HepG2 (cell line): ENCODE data around the gene GAS2L2. TPM values are rescaled to one million over a fixed set of nuclear protein-coding genes. Genes with fewer than 3 reads are reported as not detected.

Source experiments
- AGO1 ChIP-seq: fragments of 200-400 bp; formaldehyde crosslinking; IDR thresholded peaks from 2 replicates; pipeline ENCODE4 v1.6.1; 2017; ENCODE audit warnings: mild to moderate bottlenecking, low read depth, low read length, moderate library complexity; ENCODE audit not compliant: poor library complexity, severe bottlenecking
- ARID4A ChIP-seq: sonication (generic); formaldehyde crosslinking; IDR thresholded peaks from 2 replicates; pipeline ENCODE4 v1.5.0; 2020; ENCODE audit warnings: mild to moderate bottlenecking, missing genetic modification reagents, borderline replicate concordance
- ATF4 ChIP-seq, 2 experiments: fragments of 450-650 bp in 1 of 2; sonication (generic) in 1 of 2; formaldehyde crosslinking; IDR thresholded peaks; 2 replicates each; pipeline versions ENCODE4 v1.5.0 to v1.8.0; 2020 to 2022; ENCODE audit warnings: mild to moderate bottlenecking in 1 of 2, missing genetic modification reagents in 1 of 2
- CEBPG ChIP-seq: IDR thresholded peaks from 2 replicates; pipeline ENCODE4 v1.6.1; 2016
- ETV5 ChIP-seq: IDR thresholded peaks from 2 replicates; pipeline ENCODE4 v1.6.1; 2018; ENCODE audit warnings: missing biosample characterization, missing genetic modification reagents, inconsistent platforms, borderline replicate concordance
- RNF219 ChIP-seq: sonication (generic); formaldehyde crosslinking; IDR thresholded peaks from 2 replicates; pipeline ENCODE4 v1.5.0; 2020; ENCODE audit warnings: mild to moderate bottlenecking, missing genetic modification reagents
- SMAD3 ChIP-seq: sonication (generic); formaldehyde crosslinking; IDR thresholded peaks from 2 replicates; pipeline ENCODE4 v1.4.0; 2020; ENCODE audit warnings: missing genetic modification reagents
- TCF7 ChIP-seq: sonication (generic); IDR thresholded peaks from 2 replicates; pipeline ENCODE4 v1.6.1; 2016; ENCODE audit warnings: antibody characterized with exemption, low read depth
- TRIM22 ChIP-seq: fragments of 450-650 bp; IDR thresholded peaks from 2 replicates; pipeline ENCODE4 v1.6.1; 2017
- ZFP1 ChIP-seq: IDR thresholded peaks from 2 replicates; pipeline ENCODE4 v1.6.1; 2016
- ZNF44 ChIP-seq: sonication (generic); formaldehyde crosslinking; IDR thresholded peaks from 2 replicates; pipeline ENCODE4 v1.5.1; 2020; ENCODE audit warnings: mild to moderate bottlenecking, missing genetic modification reagents
- ZNF782 ChIP-seq: sonication (generic); formaldehyde crosslinking; IDR thresholded peaks from 2 replicates; pipeline ENCODE4 v1.4.0; 2020; ENCODE audit warnings: missing genetic modification reagents, mild to moderate bottlenecking, borderline replicate concordance
- polyA plus RNA-seq, 8 experiments: library from polyadenylated mRNA; depleted of rRNA in 3 of 8; stranded (reverse) in 7 of 8; unstranded in 1 of 8; fragments of >200 nt; fragmentation: Illumina TruSeq in 4 of 8; extraction: Trizol in 4 of 8; gene quantifications; 2 replicates each; pipeline versions ENCODE4 v1.2.1 to v1.2.3, GENCODE V29; 2011 to 2016; ENCODE audit warnings: low read depth in 4 of 8, missing spikeins in 1 of 8, mixed read lengths in 1 of 8; ENCODE audit not compliant: insufficient read depth in 1 of 8
- total RNA-seq, 5 experiments: library from RNA; depleted of rRNA; stranded (reverse); fragments of >200 nt; fragmentation: Illumina TruSeq; extraction: Trizol; gene quantifications; 2 replicates each; pipeline ENCODE4 v1.2.3, GENCODE V29; 2016; ENCODE audit warnings: low read depth in 1 of 5
- TF ChIP-seq, protein P1 (sequence below): sonication (generic); formaldehyde crosslinking; IDR thresholded peaks from 2 replicates; pipeline ENCODE4 v1.5.0; 2020; ENCODE audit warnings: mild to moderate bottlenecking, low read depth, missing genetic modification reagents, borderline replicate concordance
- TF ChIP-seq, protein P2 (sequence below): sonication (generic); formaldehyde crosslinking; IDR thresholded peaks from 2 replicates; pipeline ENCODE4 v1.5.0; 2020; ENCODE audit warnings: mild to moderate bottlenecking, missing genetic modification reagents

Gene GAS2L2
- total and polyA plus RNA-seq, 2 of the 13 experiments (the other 11 are each of a cell fraction or from before 2014, with no cell fraction given) = not detected

GRCh38 chr17:35713069-35713728 lies 39.8 kb downstream of the GAS2L2 start (continued):
- no peak for TF ChIP-seq ZNF44
- TF ChIP-seq RNF219 (CRISPR knock-in tag) = no peak
- TF ChIP-seq CEBPG (CRISPR knock-in tag) = no peak
- TF ChIP-seq AGO1 = no peak
- TF ChIP-seq SMAD3 = no peak
- TF ChIP-seq ATF4 (CRISPR knock-in tag; IDR thresholded peaks at IDR 0.05) = no peak
- no peak for TF ChIP-seq ZNF782
- TF ChIP-seq, protein P1, sequence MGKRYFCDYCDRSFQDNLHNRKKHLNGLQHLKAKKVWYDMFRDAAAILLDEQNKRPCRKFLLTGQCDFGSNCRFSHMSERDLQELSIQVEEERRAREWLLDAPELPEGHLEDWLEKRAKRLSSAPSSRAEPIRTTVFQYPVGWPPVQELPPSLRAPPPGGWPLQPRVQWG (CRISPR knock-in tag) = no peak
- no peak for TF ChIP-seq ARID4A (CRISPR knock-in tag)
- TF ChIP-seq, protein P2, sequence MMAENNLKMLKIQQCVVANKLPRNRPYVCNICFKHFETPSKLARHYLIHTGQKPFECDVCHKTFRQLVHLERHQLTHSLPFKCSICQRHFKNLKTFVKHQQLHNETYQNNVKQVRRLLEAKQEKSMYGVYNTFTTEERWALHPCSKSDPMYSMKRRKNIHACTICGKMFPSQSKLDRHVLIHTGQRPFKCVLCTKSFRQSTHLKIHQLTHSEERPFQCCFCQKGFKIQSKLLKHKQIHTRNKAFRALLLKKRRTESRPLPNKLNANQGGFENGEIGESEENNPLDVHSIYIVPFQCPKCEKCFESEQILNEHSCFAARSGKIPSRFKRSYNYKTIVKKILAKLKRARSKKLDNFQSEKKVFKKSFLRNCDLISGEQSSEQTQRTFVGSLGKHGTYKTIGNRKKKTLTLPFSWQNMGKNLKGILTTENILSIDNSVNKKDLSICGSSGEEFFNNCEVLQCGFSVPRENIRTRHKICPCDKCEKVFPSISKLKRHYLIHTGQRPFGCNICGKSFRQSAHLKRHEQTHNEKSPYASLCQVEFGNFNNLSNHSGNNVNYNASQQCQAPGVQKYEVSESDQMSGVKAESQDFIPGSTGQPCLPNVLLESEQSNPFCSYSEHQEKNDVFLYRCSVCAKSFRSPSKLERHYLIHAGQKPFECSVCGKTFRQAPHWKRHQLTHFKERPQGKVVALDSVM = no peak
- no peak for TF ChIP-seq TRIM22
- TF ChIP-seq TCF7 = peak; percentile 86
- TF ChIP-seq ZFP1 (CRISPR knock-in tag) = no peak
- peak; percentile 75; the same call in 1 of the 2 replicates for TF ChIP-seq ETV5 (CRISPR knock-in tag)
